AG04449 (cell line): Measurements from ENCODE around the gene MTUS2.

ENCODE experiments used
- CTCF ChIA-PET: fragments of 350-600 bp; formaldehyde crosslinking; extraction: SDS; loops from one replicate; lab custom pipeline; 2021; ENCODE audit warnings: antibody characterized with exemption; lab: Yijun Ruan, JAX
- POLR2A ChIA-PET: fragments of 400-600, 350-600 bp; formaldehyde crosslinking; extraction: SDS; loops from one replicate; lab custom pipeline; 2020; ENCODE audit warnings: antibody characterized with exemption, inconsistent platforms; lab: Yijun Ruan, JAX
- DNase-seq: peaks from one replicate; pipeline ENCODE4 v3.0.0-alpha.2; 2010; ENCODE audit warnings: low read depth, low spot score
- H3K4me3 ChIP-seq: 2 replicates; pipeline ENCODE4 v1.5.1; 2011; ENCODE audit warnings: low read depth, mild to moderate bottlenecking, control low read depth, low read length
- TF ChIP-seq, protein P1 (sequence below): IDR thresholded peaks from one replicate; pipeline ENCODE4 v1.5.1; 2011; ENCODE audit warnings: mild to moderate bottlenecking, moderate library complexity, low read length, control low read depth, inconsistent platforms; ENCODE audit not compliant: insufficient read depth; ENCODE audit errors: missing control alignments

Gene MTUS2

DNA sequence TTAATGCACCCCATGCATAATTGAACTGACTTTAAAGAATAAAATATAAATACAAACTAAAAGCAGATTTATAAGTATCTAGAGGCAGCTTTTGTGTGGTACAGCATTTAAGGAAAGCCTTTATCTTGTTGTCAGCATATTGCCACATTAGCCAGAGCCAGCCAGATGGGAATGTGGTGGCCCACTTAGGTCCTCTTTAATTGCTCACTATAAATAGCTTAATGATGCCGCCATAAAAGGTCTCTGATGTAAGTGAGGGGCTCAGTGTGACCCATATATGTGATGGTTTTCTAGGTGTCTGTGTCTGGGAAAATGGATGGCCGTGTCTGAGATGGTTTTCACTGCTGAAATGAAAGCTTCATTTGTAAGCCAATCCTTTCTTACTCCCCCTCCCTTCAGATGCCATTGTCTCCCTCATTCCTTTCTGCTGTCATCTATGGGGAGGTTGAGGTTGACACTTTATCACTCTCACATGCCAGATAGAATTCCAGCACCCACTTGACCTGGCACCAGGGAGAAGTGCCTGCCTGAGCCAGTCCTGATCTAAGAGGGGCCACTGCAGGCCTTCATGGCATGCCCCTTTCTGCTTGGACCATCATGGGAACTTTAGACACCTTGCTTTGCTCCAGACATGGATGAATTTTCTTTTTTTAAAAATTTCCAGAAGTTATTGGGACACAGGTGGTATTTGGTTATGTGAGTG lies 135.3 kb downstream of the MTUS2 start:
- TF ChIP-seq, protein P1, sequence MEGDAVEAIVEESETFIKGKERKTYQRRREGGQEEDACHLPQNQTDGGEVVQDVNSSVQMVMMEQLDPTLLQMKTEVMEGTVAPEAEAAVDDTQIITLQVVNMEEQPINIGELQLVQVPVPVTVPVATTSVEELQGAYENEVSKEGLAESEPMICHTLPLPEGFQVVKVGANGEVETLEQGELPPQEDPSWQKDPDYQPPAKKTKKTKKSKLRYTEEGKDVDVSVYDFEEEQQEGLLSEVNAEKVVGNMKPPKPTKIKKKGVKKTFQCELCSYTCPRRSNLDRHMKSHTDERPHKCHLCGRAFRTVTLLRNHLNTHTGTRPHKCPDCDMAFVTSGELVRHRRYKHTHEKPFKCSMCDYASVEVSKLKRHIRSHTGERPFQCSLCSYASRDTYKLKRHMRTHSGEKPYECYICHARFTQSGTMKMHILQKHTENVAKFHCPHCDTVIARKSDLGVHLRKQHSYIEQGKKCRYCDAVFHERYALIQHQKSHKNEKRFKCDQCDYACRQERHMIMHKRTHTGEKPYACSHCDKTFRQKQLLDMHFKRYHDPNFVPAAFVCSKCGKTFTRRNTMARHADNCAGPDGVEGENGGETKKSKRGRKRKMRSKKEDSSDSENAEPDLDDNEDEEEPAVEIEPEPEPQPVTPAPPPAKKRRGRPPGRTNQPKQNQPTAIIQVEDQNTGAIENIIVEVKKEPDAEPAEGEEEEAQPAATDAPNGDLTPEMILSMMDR = no peak
- no peak overlapping the region for H3K4me3 ChIP-seq
- ChIA-PET CTCF (no interaction called here), POLR2A (no interaction called here)
- DNase-seq = no peak

DNA sequence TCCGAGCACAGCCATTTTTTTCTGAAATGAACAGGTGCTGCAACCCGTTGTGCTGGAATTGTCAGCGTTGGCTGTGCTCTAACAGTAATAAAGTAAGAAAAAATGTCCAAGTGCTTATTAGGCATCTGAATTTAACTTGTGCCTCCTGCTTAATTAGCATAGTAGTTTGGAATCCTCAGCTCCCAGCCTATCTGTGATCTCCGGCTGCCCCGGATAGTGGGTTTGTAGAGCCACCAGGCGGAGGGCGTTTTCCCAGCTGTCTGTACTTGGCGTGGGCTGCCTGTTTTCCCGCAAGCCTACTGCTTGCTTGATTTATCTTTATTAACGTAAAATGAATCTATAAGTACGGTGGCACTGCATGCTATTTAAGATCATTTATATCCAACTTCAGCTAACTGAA lies 137.9 kb downstream of the MTUS2 start:
- no peak for DNase-seq
- TF ChIP-seq, protein P1 = no peak
- POLR2A ChIA-PET = no interaction called here
- CTCF ChIA-PET = no interaction called here
- H3K4me3 ChIP-seq = no peak overlapping the region

- ChIA-PET CTCF (no interaction called here), POLR2A (no interaction called here)
Observed at GRCh38 chr13:28958441-28958840, 138.3 kb downstream of the MTUS2 start.

DNA sequence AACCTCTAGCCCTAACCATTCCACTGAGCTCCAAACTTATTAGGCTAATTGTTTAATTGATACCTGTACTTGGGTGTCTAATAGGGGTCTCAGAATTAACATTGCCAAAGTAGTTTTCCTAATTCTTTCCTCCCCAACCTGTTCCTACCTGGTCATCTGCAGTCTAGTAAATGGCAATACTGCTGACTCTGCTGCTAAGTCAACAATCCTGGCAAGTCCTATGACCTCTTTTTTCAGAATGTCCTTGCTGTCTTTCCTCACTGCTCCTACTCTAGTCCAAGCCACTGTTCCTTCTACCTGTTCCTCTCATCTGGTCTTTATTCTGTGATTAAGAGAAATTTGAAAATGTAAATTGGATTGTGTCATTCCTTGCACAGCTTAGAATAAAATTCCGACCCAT lies 143.9 kb downstream of the MTUS2 start:
- TF ChIP-seq, protein P1 = no peak
- CTCF ChIA-PET = no interaction called here
- no peak overlapping the region for H3K4me3 ChIP-seq
- DNase-seq = no peak
- POLR2A ChIA-PET = no interaction called here

More at GRCh38 chr13:28958441-28958840, 138.3 kb downstream of the MTUS2 start:
- TF ChIP-seq, protein P1 = no peak
- no peak overlapping the region for H3K4me3 ChIP-seq
- no peak for DNase-seq

DNA sequence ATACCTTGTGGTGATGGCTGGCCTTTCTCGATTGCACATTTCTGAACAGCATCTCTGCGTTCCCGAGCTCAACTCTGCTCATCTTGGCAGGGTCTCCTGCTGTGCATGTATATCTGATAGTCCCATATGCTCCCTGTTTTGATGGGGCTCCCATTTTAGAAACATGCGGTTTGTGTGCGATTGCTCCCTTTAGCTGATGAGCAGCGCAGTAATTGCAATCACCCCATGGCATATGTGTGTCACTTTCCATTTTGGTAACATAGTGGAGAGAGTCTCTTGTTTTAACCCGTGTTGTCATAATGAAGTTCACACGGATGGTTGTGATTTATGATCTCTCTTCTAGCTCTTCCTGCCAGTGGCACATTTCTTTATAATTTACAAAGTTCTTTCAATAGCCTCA lies 144.7 kb downstream of the MTUS2 start:
- CTCF ChIA-PET = no interaction called here
- no peak overlapping the region for H3K4me3 ChIP-seq
- POLR2A ChIA-PET = no interaction called here
- TF ChIP-seq, protein P1 = no peak
- no peak for DNase-seq

- ChIA-PET CTCF (no interaction called here), POLR2A (no interaction called here)
- no peak overlapping the region for H3K4me3 ChIP-seq
- TF ChIP-seq, protein P1 = no peak
- DNase-seq = no peak
Observed at GRCh38 chr13:28967029-28967915, 147.1 kb downstream of the MTUS2 start.
